RWPE1 (cell line): ENCODE data around the gene FAM163A.
A peak's percentile ranks its signal among the peaks of the same experiment; 100 is the strongest.

Experiments
- CTCF ChIA-PET: fragments of 350-600 bp; sonication (Branson Sonifier 250); formaldehyde crosslinking; extraction: SDS; loops from one replicate; lab custom pipeline; 2021; lab: Yijun Ruan, JAX
- POLR2A ChIA-PET: fragments of 400-600 bp; formaldehyde crosslinking; extraction: SDS; loops from one replicate; lab custom pipeline; 2020; ENCODE audit warnings: antibody characterized with exemption; ENCODE audit not compliant: low non-redundant PET; lab: Yijun Ruan, JAX
- DNase-seq: peaks from one replicate; pipeline ENCODE4 v3.0.0; 2012; ENCODE audit warnings: low spot score
- H3K27ac ChIP-seq: fragments of 450-650 bp; 2 replicates; pipeline ENCODE4 v1.5.1; 2017
- CTCF ChIP-seq: fragments of 450-650 bp; conservative IDR thresholded peaks from 2 replicates; pipeline ENCODE4 v1.5.1; 2017; ENCODE audit warnings: low read depth, mild to moderate bottlenecking

The FAM163A gene

DNA sequence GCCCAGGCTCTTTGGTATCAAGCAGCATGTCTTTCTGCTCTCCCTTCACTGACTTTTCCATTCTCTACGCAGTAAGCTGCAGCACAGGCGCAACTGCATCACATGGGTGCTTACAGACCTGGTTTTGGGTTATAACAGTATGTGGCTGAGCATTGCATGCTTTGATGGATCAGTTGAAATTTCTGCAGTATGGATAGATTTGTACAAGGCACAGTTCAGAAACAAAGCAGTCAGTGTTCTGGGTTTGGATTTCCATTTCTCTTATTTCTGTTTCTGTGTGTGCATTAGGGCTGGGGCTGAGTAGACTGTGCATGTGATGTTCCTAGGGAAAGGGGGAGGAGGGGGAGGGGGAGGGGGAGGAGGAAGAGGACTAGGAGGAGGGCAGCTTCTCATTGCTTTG, 4.5 kb downstream of the FAM163A start:
- CTCF ChIA-PET = interaction anchor here (0.5 to 1.0 kb wide), 2 partner anchors 67 to 407 kb away, joined by 4 to 5 read pairs; no protein-coding TSS in a partner anchor
- POLR2A ChIA-PET = no interaction called here
- no peak for DNase-seq
- H3K27ac ChIP-seq = no peak overlapping the region
- TF ChIP-seq CTCF = no peak

DNA sequence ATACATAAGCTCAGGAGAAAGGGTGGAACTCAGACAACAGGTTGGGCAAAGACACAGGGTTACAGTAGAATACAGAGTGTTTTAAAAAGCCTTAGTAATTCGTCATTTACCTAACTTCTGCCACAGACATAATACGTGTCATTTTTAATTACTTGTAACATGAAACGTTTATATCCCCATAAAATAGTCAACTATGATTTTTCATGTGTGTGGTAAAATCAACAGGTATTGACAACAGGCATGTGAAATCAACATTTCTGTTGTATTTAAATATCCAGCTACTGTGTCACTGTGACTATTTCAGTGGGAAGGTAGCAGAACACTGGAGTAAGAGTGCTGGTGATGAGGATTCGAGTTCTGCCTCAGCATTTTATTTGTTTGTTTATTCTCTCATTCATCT, 5.7 kb downstream of the FAM163A start:
- DNase-seq = no peak
- no peak overlapping the region for H3K27ac ChIP-seq
- TF ChIP-seq CTCF = no peak
- CTCF ChIA-PET = interaction anchor here (0.7 to 1.0 kb wide), 2 partner anchors 13 to 66 kb away, joined by 3 to 5 read pairs; no protein-coding TSS in a partner anchor
- POLR2A ChIA-PET = no interaction called here

- DNase-seq = no peak
- H3K27ac ChIP-seq = no peak overlapping the region
- TF ChIP-seq CTCF = no peak
- ChIA-PET POLR2A (interaction anchor here (0.5 kb wide), 1 partner anchor 15 kb away, joined by 7 read pairs; no protein-coding TSS in a partner anchor), CTCF (no interaction called here)
Measured at GRCh38 chr1:179750630-179751029, 7.5 kb downstream of the FAM163A start.

- POLR2A ChIA-PET = no interaction called here
- no peak for DNase-seq
- CTCF ChIA-PET = no interaction called here
- no peak for TF ChIP-seq CTCF
- H3K27ac ChIP-seq = no peak overlapping the region
Measured at GRCh38 chr1:179753061-179753460, 10.0 kb downstream of the FAM163A start.

DNA sequence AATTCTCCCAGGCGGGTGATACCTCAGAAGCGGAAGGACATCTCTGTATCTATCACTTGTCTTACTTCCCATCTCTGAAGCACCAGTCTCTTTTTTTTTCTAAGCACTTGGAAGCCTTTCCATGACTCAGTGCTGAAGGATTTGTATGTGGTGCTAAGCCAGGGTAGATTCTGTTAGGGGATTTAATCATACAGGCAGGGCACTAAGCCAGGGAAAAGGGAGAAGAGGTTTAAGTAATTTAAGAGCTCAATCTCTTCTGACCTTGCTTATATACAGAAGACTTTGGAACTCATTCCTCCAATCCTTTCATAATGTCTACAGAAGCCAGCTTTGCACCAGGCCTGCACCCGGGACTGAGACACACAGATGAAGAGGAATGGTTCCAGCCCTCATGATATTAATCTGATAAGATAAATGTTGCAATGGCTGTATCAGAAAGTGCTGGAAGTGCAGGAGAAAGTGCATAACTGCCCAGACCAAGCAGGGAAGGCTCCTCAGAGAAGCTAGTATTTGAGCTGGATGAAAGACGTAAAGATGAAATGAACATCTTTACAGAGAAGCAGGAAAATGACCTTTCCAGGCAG, 11.0 kb downstream of the FAM163A start:
- POLR2A ChIA-PET = no interaction called here
- DNase-seq = peak; percentile 24
- no peak for TF ChIP-seq CTCF
- CTCF ChIA-PET = no interaction called here
- no peak overlapping the region for H3K27ac ChIP-seq

DNA sequence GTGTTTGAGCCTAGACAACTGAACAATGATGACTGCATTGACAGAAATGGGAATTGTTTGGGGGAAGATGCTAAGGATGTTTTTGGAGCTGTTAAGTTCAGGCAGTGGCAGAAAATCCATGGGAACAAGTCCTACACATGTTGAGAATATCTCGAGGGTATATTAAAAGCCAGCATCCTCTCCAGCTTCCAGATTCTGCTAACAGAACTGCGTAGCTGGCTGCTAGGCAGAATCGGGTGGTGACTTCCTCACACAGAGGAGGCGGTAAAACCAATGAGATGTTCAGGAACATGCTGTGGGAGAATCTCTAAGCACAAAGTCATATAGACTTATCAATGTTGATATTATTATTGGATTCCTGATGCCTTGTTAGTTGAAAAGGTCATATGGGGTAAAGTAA, 14.8 kb downstream of the FAM163A start:
- POLR2A ChIA-PET = no interaction called here
- no peak for TF ChIP-seq CTCF
- H3K27ac ChIP-seq = no peak overlapping the region
- CTCF ChIA-PET = interaction anchor here (0.6 to 0.7 kb wide), 2 partner anchors 26 to 164 kb away, joined by 3 read pairs; no protein-coding TSS in a partner anchor
- DNase-seq = no peak
